Heart right ventricle (tissue), 16 donors: ENCODE measurements around the gene ANKRD6. TPM values are rescaled to one million over a fixed set of nuclear protein-coding genes. Genes with fewer than 3 reads are reported as not detected.

ENCODE experiments used
- ATAC-seq, 8 donors: fragments of 200-7000 bp; cut with Tn5 transposase; one replicate each; pipeline ENCODE4 v1.9.1; 2020; ENCODE audit warnings: mild to moderate bottlenecking in 8 of 8, moderate library complexity in 8 of 8, moderate number of reproducible peaks in 1 of 8
- DNase-seq, 2 donors: peaks; one replicate each; pipeline ENCODE4 v3.0.0-alpha.2; 2020
- H3K27ac ChIP-seq, 10 donors: fragments of 200-600 bp; sonication (generic) in 2 of 10; one replicate each; pipeline versions ENCODE4 v1.5.0 to v1.8.0; 2020 to 2022; ENCODE audit warnings: mild to moderate bottlenecking in 3 of 10
- H3K27me3 ChIP-seq, 7 donors: fragments of 200-600 bp; one replicate each; pipeline ENCODE4 v1.8.0; 2021 to 2022; ENCODE audit warnings: mild to moderate bottlenecking in 2 of 7
- H3K36me3 ChIP-seq, 9 donors: fragments of 200-600 bp; sonication (generic) in 1 of 9; one replicate each; pipeline versions ENCODE4 v1.5.0 to v1.8.0; 2020 to 2022; ENCODE audit warnings: mild to moderate bottlenecking in 2 of 9
- H3K4me1 ChIP-seq, 9 donors: fragments of 200-600 bp; sonication (generic) in 1 of 9; one replicate each; pipeline versions ENCODE4 v1.5.0 to v1.8.0; 2020 to 2022; ENCODE audit warnings: mild to moderate bottlenecking in 4 of 9
- H3K4me3 ChIP-seq, 10 donors: fragments of 200-600 bp; sonication (generic) in 2 of 10; one replicate each; pipeline versions ENCODE4 v1.5.0 to v1.8.0; 2020 to 2022; ENCODE audit warnings: mild to moderate bottlenecking in 7 of 10, moderate library complexity in 2 of 10
- H3K9me3 ChIP-seq, 11 donors: fragments of 200-600 bp in 10 of 11; sonication (generic) in 2 of 11; one replicate each; pipeline versions ENCODE4 v1.5.0 to v1.8.0; 2013 to 2022; ENCODE audit warnings: mild to moderate bottlenecking in 2 of 11, control low read depth in 1 of 11, moderate library complexity in 1 of 11
- WGBS, 2 donors: extraction: QIAGEN DNeasy Blood & Tissue Kit; methylation state at CpG; one replicate each; pipeline ENCODE4 v1.1.7; 2013; ENCODE audit warnings: inconsistent platforms in 1 of 2; 5-methylcytosine and 5-hydroxymethylcytosine counted together
- intact Hi-C, 10 donors: fragments of 100-400 bp; cut with DNase I; formaldehyde crosslinking; loops; one replicate each; pipeline versions ENCODE4 v1.11.1 to v1.14.2; 2022
- polyA plus RNA-seq, 2 donors: library from polyadenylated mRNA; stranded (reverse); fragments of 200-250 nt; gene quantifications; one replicate each; pipeline ENCODE4 v1.2.3, GENCODE V29; 2013
- total RNA-seq, 10 donors: library from RNA; stranded (reverse); fragmentation: NEBNext Ultra II Directional in 3 of 10; extraction: Animal tissue kit (Norgen Biotek cat#: 25700) in 3 of 10; gene quantifications; one replicate each; pipeline versions ENCODE4 v1.2.1 to v1.2.4, GENCODE V29; 2021 to 2023
- TF ChIP-seq, protein P1 (sequence below), 9 donors: fragments of 200-600 bp; sonication (generic) in 2 of 9; IDR thresholded peaks; one replicate each; pipeline versions ENCODE4 v1.5.0 to v1.8.0; 2021 to 2022; ENCODE audit warnings: antibody characterized with exemption in 9 of 9, mild to moderate bottlenecking in 5 of 9, moderate library complexity in 1 of 9
- donor health status: Arrhythmogenic right ventricular cardiomyopathy.
- donor health status: ischemic (EF 13 %, LVEDD 7.1; RV severe dilation, severe dysfunction).
- donor health status: healthy with polysubstance abuse.
- donor health status: DM: no; HTN: yes; CAD: no.
- donor health status: DM: no; HTN: no; CAD: no.
- donor health status: ischemic (EF 25% LVEDD 6.9; RV normal size, moderate dysfunction).
- donor health status: ischemic (EF 25% LVEDD 5.7; RV mildly dilated, moderate dysfunction).
- donor health status: healthy.
- donor health status: DM: yes; HTN: yes; CAD: no.
- donor health status: Ischemic cardiomyopathy.
- donor health status: ischemic (EF 35%, LVEDD 5.7; RV mildly dilated, moderate dysfunction).
- donor health status: nonischemic (EF 11% LVEDD 7.7; RV severe dilation, severe dysfunction).
- donor health status: DM: yes; HTN: yes; CAD: no.
- donor health status: PGD.
- donor health status: ischemic (EF 29% LVEDD 5.4; RV normal size, mild dysfunction).
- donor health status: nonischemic (EF 23%, LVEDD 6.1; RV moderate dilation, normal function).

ANKRD6 gene
- total and polyA plus RNA-seq, 12 donors = 2.0 to 18.2 (median 9.6) TPM

DNA sequence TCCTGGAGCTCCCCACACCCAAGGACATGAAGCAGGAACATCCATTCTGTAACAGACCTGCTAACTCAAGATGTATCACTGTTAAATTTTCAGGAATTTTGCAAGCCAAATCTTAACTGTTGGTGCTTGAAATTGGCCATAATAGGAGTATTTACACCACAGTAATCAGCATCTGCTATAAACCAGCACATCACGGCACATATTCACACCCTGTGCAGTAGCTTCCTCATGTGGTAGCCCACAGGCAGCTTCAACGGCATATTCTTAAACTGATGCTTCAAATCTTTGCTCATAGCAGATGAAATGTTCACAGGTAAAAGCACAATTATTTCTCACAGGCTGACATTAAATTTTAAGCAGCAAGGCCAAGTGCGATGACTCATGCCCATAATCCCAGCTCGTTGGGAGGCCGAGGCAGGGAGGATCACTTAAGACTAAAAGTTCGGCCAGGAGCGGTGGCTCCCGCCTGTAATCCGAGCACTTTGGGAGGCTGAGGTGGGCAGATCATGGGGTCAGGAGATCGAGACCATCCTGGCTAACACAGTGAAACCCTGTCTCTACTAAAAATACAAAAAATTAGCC is 249.1 kb downstream of the ANKRD6 start:
- peaks cover 0 to 19% (median 6%) of the 10 kb centered on the region in 9 donors for H3K4me1 ChIP-seq
- DNase-seq (no peak), ATAC-seq (no peak)
- H3K36me3 ChIP-seq = peaks cover 4 to 100% (median 33%) of the 10 kb centered on the region in 9 donors
- intact Hi-C loops = no loop called here
- no peak overlapping the region for H3K27ac ChIP-seq
- WGBS, 2 donors = 95 to 98% methylated on average over 10 of the region's 10 CpGs
- no peaks in the 10 kb centered on the region for H3K27me3 ChIP-seq
- H3K9me3 ChIP-seq = no peaks in the 10 kb centered on the region
- no peak overlapping the region for H3K4me3 ChIP-seq
- TF ChIP-seq, protein P1, sequence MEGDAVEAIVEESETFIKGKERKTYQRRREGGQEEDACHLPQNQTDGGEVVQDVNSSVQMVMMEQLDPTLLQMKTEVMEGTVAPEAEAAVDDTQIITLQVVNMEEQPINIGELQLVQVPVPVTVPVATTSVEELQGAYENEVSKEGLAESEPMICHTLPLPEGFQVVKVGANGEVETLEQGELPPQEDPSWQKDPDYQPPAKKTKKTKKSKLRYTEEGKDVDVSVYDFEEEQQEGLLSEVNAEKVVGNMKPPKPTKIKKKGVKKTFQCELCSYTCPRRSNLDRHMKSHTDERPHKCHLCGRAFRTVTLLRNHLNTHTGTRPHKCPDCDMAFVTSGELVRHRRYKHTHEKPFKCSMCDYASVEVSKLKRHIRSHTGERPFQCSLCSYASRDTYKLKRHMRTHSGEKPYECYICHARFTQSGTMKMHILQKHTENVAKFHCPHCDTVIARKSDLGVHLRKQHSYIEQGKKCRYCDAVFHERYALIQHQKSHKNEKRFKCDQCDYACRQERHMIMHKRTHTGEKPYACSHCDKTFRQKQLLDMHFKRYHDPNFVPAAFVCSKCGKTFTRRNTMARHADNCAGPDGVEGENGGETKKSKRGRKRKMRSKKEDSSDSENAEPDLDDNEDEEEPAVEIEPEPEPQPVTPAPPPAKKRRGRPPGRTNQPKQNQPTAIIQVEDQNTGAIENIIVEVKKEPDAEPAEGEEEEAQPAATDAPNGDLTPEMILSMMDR (IDR thresholded peaks at IDR 0.05) = no peak

DNA sequence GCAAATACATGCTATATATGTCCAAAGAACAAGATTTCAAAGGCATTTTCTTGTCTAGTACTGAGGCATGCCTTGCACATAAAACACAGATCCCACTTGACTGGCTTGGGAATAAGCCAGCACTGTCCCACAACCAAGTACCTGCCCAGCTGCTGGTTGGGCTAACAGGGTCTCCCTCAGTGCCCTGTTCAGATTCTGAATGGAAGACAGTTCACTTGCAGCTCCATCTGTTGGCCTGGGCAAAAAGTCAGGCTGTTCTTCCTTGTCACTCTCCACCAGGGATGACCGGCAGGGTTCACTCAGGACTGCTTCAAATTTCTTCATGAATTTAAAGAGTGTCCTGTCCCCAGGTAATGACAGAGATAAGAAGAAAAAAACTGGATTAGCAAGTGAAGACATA is 250.0 kb downstream of the ANKRD6 start:
- intact Hi-C loops = no loop called here

More for the DNA sequence above, 250.0 kb downstream of the ANKRD6 start:
- H3K27me3 ChIP-seq = no peaks in the 10 kb centered on the region
- no peaks in the 10 kb centered on the region for H3K9me3 ChIP-seq
- ATAC-seq (no peak), DNase-seq (no peak)
- peaks cover 0 to 19% (median 6%) of the 10 kb centered on the region in 9 donors for H3K4me1 ChIP-seq
- no peak overlapping the region for H3K27ac ChIP-seq
- 91 to 100% methylated on average over 1 of the region's 1 CpG for WGBS, 2 donors
- TF ChIP-seq, protein P1 (IDR thresholded peaks at IDR 0.05) = no peak
- H3K36me3 ChIP-seq = peaks cover 4 to 100% (median 39%) of the 10 kb centered on the region in 9 donors
- no peak overlapping the region for H3K4me3 ChIP-seq

Other genes starting within 250 kb of the ANKRD6 start
- gene GABRR1, start 215.8 kb upstream of the ANKRD6 start, total RNA-seq = not detected
- gene GABRR1, start 215.8 kb upstream of the ANKRD6 start, polyA plus RNA-seq = under 1 TPM in 1 of 2 donors, not detected in 1; 0.01 TPM
- gene GABRR2, start 117.9 kb upstream of the ANKRD6 start, total RNA-seq = 1 to 10 TPM in 1 of 10 donors, under 1 TPM in 6, not detected in 3; 0.14 to 1.2 (median 0.29) TPM
- gene GABRR2, start 117.9 kb upstream of the ANKRD6 start, polyA plus RNA-seq = under 1 TPM; 0.45 to 0.80 TPM
- gene UBE2J1, start 80.4 kb upstream of the ANKRD6 start, total RNA-seq = 10 to 100 TPM in 9 of 10 donors, 1 to 10 TPM in 1; 9.9 to 23.9 (median 14.1) TPM
- gene UBE2J1, start 80.4 kb upstream of the ANKRD6 start, polyA plus RNA-seq = 10 to 100 TPM; 13.7 to 15.0 TPM
- 100 to 1,000 TPM in 9 of 10 donors, 10 to 100 TPM in 1; 93.1 to 130 (median 120) TPM for gene RRAGD, start 20.9 kb upstream of the ANKRD6 start, total RNA-seq
- gene RRAGD, start 20.9 kb upstream of the ANKRD6 start, polyA plus RNA-seq = 10 to 100 TPM; 18.1 to 24.8 TPM
- 10 to 100 TPM; 36.2 to 58.2 (median 46.9) TPM for gene LYRM2, start 205.6 kb downstream of the ANKRD6 start, total RNA-seq
- gene LYRM2, start 205.6 kb downstream of the ANKRD6 start, polyA plus RNA-seq = 10 to 100 TPM; 10.9 to 16.4 TPM